Osteocyte (in vitro differentiated cells): ENCODE data around the gene PLA2G5. TPM values are rescaled to one million over a fixed set of nuclear protein-coding genes. Genes with fewer than 3 reads are reported as not detected.

Source experiments
- DNase-seq: peaks from one replicate; pipeline ENCODE4 v3.0.0; 2021; ENCODE audit warnings: mixed read lengths; ENCODE audit not compliant: unreplicated experiment; ENCODE audit errors: extremely low spot score
- H3K27ac Mint-ChIP-seq: one replicate; pipeline ENCODE4 v1.8.0; 2021; ENCODE audit warnings: mild to moderate bottlenecking, mixed read lengths; ENCODE audit not compliant: unreplicated experiment
- H3K27me3 Mint-ChIP-seq: one replicate; pipeline ENCODE4 v1.8.0; 2021; ENCODE audit warnings: mixed read lengths; ENCODE audit not compliant: unreplicated experiment
- H3K36me3 Mint-ChIP-seq: one replicate; pipeline ENCODE4 v1.8.0; 2021; ENCODE audit warnings: mixed read lengths; ENCODE audit not compliant: unreplicated experiment
- H3K4me1 Mint-ChIP-seq: one replicate; pipeline ENCODE4 v1.8.0; 2021; ENCODE audit warnings: mixed read lengths; ENCODE audit not compliant: unreplicated experiment
- H3K4me3 Mint-ChIP-seq: one replicate; pipeline ENCODE4 v1.8.0; 2021; ENCODE audit warnings: mild to moderate bottlenecking, moderate library complexity, mixed read lengths; ENCODE audit not compliant: unreplicated experiment
- H3K9me3 Mint-ChIP-seq: one replicate; pipeline ENCODE4 v1.8.0; 2021; ENCODE audit warnings: mixed read lengths; ENCODE audit not compliant: unreplicated experiment
- total RNA-seq: library from RNA; stranded (reverse); gene quantifications from 2 replicates; pipeline ENCODE4 v1.2.1, GENCODE V29; 2021
- TF ChIP-seq, protein P1 (sequence below): fragments of 200-600 bp; sonication (generic); IDR thresholded peaks from 2 replicates; pipeline ENCODE4 v1.5.0; 2021; ENCODE audit warnings: antibody characterized with exemption, mild to moderate bottlenecking, moderate library complexity

Gene PLA2G5
- total RNA-seq, 1 donor from 2014 or later: not detected

DNA sequence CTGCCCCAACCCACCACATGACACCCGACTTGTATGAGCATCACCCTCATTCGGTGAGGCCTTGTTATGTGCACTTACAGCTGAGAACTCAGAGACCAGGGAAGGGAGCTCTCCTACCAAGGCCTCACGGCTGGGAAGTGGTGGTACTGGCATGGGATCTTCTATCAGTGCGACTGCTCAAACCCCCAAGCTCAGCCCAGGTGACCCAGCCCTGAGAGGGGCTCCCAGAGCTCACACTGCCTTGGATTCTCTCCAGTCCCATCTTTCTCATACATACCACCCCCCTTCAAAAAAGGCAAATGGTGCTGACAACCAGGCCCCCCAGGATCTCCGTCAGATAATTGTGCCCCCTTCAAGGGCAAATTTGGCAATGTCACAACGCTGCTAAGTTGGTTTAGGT, 68.4 kb downstream of the PLA2G5 start:
- H3K4me1 Mint-ChIP-seq: no peaks in the 10 kb centered on the region
- no peak overlapping the region for H3K27ac Mint-ChIP-seq
- no peak overlapping the region for H3K4me3 Mint-ChIP-seq
- no peaks in the 10 kb centered on the region for H3K36me3 Mint-ChIP-seq
- no peak for DNase-seq
- H3K27me3 Mint-ChIP-seq: peaks cover 2% of the 10 kb centered on the region
- no peaks in the 10 kb centered on the region for H3K9me3 Mint-ChIP-seq
- TF ChIP-seq, protein P1, sequence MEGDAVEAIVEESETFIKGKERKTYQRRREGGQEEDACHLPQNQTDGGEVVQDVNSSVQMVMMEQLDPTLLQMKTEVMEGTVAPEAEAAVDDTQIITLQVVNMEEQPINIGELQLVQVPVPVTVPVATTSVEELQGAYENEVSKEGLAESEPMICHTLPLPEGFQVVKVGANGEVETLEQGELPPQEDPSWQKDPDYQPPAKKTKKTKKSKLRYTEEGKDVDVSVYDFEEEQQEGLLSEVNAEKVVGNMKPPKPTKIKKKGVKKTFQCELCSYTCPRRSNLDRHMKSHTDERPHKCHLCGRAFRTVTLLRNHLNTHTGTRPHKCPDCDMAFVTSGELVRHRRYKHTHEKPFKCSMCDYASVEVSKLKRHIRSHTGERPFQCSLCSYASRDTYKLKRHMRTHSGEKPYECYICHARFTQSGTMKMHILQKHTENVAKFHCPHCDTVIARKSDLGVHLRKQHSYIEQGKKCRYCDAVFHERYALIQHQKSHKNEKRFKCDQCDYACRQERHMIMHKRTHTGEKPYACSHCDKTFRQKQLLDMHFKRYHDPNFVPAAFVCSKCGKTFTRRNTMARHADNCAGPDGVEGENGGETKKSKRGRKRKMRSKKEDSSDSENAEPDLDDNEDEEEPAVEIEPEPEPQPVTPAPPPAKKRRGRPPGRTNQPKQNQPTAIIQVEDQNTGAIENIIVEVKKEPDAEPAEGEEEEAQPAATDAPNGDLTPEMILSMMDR: no peak

DNA sequence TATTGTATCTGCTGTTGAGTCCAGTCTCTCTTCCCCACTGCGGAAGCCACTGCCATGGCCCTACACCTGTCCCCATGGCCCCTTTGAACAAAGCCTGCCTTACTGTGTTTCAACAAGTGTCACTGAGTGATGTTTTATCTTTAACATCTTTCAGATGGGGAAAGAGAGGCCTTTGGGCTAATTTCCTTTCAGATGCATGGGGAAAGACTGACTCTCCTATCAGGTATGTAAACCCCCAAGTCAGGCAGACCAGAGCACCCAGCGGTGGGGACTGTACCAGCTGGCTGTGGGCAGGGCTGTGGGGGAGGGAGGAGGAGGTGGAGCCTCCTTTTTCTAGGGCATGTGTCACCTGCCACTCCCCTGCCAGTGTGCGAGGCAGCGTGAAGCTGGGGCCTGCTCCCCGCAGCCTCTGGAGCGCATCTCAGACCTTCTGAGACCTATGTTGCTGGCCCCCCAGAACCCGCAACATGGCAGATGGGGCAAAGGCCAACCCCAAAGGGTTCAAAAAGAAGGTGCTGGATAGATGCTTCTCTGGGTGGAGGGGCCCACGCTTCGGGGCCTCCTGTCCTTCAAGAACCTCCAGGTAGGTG, 69.1 kb downstream of the PLA2G5 start, which contains the start of gene PLA2G2F:
Gene PLA2G2F, plus strand, starts transcription at position 363 of the 590 bp plus-strand sequence. Its CDS starts 105 bp downstream, at position 468.
- Mint-ChIP-seq H3K4me1 (no peaks in the 10 kb centered on the region), H3K4me3 (no peak within 1 kb of the TSS), H3K9me3 (no peaks in the 10 kb centered on the region), H3K27ac (no peak within 1 kb of the TSS), H3K27me3 (peaks cover 4% of the 10 kb centered on the region), H3K36me3 (no peaks in the 10 kb centered on the region)
- TF ChIP-seq, protein P1: no peak
- no peak for DNase-seq

DNA sequence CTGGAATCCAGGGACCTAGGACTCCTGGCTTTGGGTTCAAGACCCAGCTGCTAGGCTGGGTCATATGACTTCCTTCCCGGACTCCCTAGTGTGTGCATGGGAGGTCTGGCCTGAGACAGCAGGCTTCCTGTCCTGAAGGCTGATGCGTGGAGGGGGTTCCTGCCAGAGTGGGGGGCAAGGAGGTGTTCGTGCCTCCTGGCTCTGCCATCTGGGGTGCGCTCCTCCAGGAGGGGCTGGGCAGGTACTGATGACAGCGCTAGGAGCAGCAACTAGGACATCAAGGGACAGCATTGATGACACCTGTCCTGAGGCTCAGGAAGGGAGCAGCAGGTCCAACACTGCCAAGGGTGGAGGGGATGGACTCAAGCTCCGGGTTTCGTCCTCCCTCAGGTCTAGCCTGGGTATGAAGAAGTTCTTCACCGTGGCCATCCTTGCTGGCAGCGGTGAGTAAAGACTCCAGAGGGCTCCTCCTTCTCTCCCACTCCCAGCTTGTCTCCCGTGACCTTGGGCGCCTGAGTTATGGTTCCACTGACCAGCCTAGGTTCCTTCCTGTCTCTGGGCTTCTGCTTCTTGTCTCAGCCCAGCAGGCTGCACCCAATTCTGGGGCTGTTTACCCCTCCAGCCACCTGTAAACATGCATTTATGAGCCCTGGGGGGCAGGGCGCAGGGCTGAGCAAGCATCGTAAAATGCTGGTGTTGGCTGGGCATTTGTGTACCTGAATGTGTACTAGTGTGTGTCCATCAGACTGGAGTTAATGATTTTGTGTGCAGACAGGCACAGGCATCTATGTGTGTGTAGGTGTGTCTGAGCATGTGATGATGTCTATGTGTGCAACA, 70.0 kb downstream of the PLA2G5 start:
- Mint-ChIP-seq H3K4me3 (no peak overlapping the region), H3K9me3 (no peaks in the 10 kb centered on the region), H3K27ac (no peak overlapping the region), H3K4me1 (no peaks in the 10 kb centered on the region), H3K36me3 (no peaks in the 10 kb centered on the region), H3K27me3 (peaks cover 4% of the 10 kb centered on the region)
- DNase-seq: no peak
- TF ChIP-seq, protein P1: no peak

DNA sequence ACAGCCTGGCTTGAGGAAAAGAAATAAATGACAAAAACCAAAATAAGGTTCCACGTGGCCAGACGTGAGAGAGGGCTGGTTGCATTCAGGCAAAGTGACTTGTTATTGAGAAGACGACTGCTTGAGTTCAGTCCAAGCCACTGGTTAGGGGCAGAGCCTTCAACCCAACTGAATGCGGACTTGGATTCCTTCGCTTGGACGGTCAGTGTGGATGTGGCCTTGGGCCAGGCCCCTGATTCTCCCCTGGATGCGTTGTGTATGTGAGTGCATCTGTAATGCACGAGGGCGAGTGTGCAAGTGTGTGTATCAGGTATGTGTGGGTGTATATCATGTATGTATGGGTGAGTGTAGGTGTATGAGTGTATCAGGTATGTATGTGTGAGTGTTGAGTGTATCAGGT, 71.0 kb downstream of the PLA2G5 start:
- Mint-ChIP-seq H3K27me3 (peaks cover 4% of the 10 kb centered on the region), H3K9me3 (no peaks in the 10 kb centered on the region), H3K4me3 (no peak overlapping the region), H3K27ac (no peak overlapping the region), H3K36me3 (no peaks in the 10 kb centered on the region), H3K4me1 (no peaks in the 10 kb centered on the region)
- no peak for DNase-seq
- TF ChIP-seq, protein P1: no peak

DNA sequence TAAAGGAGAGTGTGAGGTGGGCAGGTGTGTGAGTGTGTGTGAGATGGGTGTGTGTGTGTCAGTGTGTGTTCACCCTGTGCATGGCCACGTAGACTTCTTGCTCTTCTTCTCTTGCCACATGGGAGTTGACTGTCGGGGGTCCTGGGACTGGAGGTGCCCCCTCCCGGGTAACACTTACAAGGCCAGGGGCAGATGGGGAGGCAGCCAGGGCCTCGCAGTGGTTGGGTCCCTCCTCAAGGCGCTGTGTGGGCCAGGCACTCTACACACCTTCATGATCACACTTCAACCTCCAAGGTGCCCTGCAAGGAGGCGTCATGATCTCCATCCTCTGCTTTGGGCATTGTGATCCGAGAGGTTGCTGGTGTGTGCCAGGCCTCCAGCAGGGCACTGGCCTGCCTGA, 71.5 kb downstream of the PLA2G5 start:
- DNase-seq: no peak
- Mint-ChIP-seq H3K27ac (no peak overlapping the region), H3K4me1 (no peaks in the 10 kb centered on the region)

More for the DNA sequence above, 71.5 kb downstream of the PLA2G5 start:
- TF ChIP-seq, protein P1: no peak
- no peak overlapping the region for H3K4me3 Mint-ChIP-seq
- H3K36me3 Mint-ChIP-seq: no peaks in the 10 kb centered on the region
- H3K27me3 Mint-ChIP-seq: peaks cover 4% of the 10 kb centered on the region
- H3K9me3 Mint-ChIP-seq: no peaks in the 10 kb centered on the region
